HFFc6 (cell line): ENCODE results near the gene DNAJC5. TPM values are rescaled to one million over a fixed set of nuclear protein-coding genes. Genes with fewer than 3 reads are reported as not detected.

Experiments
- DNase-seq: peaks from one replicate; pipeline ENCODE4 v3.0.0-alpha.2; 2018
- H3K27ac Mint-ChIP-seq: 2 replicates; pipeline ENCODE4 v1.8.0; 2020; ENCODE audit warnings: mild to moderate bottlenecking, mixed read lengths
- H3K27me3 Mint-ChIP-seq: 2 replicates; pipeline ENCODE4 v1.8.0; 2021; ENCODE audit warnings: mild to moderate bottlenecking, moderate library complexity, mixed read lengths; ENCODE audit not compliant: insufficient read depth
- H3K36me3 Mint-ChIP-seq: 2 replicates; pipeline ENCODE4 v1.8.0; 2021; ENCODE audit warnings: low read depth, mixed read lengths
- H3K4me1 Mint-ChIP-seq: 2 replicates; pipeline ENCODE4 v1.8.0; 2020; ENCODE audit warnings: low read depth, mixed read lengths
- H3K4me3 Mint-ChIP-seq: 2 replicates; pipeline ENCODE4 v1.8.0; 2020; ENCODE audit warnings: mild to moderate bottlenecking, moderate library complexity, mixed read lengths
- H3K9me3 Mint-ChIP-seq: 2 replicates; pipeline ENCODE4 v1.8.0; 2020; ENCODE audit warnings: mild to moderate bottlenecking, mixed read lengths
- total RNA-seq, 6 experiments: library from RNA; stranded (reverse); fragmentation: NEBNext Ultra II Directional; extraction: Animal tissue kit (Norgen Biotek cat#: 25700); gene quantifications; 2 replicates in 1 of 6; 3 replicates in 5 of 6; pipeline ENCODE4 v1.2.3, GENCODE V29; 2021
- TF ChIP-seq, protein P1 (sequence below): fragments of 200-600 bp; sonication (generic); IDR thresholded peaks from 2 replicates; pipeline ENCODE4 v1.5.0; 2021; ENCODE audit warnings: antibody characterized with exemption, mild to moderate bottlenecking

The DNAJC5 gene
- total RNA-seq, 6 experiments from 2014 or later, result 52.0 to 65.8 (median 56.2) TPM

DNA sequence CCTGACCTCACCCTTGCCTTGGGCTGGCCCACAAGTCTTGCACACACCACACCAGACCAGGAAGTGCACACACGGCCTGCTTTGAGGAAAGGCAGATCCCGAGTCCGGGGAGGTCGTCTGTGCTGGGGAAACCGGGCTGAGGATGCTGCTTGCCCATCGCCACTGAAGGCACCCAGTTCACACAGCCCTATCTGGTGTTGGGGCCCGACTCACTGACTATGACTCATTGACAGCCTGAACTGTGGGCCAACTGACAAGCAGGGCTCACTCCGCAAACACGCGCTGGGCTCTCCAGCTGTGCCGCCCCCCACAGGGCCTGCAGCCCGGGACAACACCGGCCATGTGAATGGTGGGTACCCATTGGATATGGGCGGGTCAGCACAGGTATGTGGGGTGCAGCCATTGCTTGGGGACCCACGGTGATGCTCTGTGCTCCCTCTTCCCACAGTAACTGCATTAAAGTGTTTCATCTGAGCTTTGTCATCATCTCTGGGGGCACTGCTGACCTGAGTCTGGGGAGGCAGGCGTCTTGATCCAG, 82.9 kb downstream of the DNAJC5 start:
- Mint-ChIP-seq H3K27me3 (no peaks in the 10 kb centered on the region; the same call in none of the 2 replicates), H3K36me3 (peaks cover 12% of the 10 kb centered on the region), H3K9me3 (no peaks in the 10 kb centered on the region), H3K4me3 (peak overlapping the region; percentile 22; the same call in 1 of the 2 replicates), H3K4me1 (peaks cover 55% of the 10 kb centered on the region), H3K27ac (peak overlapping the region; percentile 40)
- peak; percentile 43 for DNase-seq
- TF ChIP-seq, protein P1, sequence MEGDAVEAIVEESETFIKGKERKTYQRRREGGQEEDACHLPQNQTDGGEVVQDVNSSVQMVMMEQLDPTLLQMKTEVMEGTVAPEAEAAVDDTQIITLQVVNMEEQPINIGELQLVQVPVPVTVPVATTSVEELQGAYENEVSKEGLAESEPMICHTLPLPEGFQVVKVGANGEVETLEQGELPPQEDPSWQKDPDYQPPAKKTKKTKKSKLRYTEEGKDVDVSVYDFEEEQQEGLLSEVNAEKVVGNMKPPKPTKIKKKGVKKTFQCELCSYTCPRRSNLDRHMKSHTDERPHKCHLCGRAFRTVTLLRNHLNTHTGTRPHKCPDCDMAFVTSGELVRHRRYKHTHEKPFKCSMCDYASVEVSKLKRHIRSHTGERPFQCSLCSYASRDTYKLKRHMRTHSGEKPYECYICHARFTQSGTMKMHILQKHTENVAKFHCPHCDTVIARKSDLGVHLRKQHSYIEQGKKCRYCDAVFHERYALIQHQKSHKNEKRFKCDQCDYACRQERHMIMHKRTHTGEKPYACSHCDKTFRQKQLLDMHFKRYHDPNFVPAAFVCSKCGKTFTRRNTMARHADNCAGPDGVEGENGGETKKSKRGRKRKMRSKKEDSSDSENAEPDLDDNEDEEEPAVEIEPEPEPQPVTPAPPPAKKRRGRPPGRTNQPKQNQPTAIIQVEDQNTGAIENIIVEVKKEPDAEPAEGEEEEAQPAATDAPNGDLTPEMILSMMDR, result no peak

DNA sequence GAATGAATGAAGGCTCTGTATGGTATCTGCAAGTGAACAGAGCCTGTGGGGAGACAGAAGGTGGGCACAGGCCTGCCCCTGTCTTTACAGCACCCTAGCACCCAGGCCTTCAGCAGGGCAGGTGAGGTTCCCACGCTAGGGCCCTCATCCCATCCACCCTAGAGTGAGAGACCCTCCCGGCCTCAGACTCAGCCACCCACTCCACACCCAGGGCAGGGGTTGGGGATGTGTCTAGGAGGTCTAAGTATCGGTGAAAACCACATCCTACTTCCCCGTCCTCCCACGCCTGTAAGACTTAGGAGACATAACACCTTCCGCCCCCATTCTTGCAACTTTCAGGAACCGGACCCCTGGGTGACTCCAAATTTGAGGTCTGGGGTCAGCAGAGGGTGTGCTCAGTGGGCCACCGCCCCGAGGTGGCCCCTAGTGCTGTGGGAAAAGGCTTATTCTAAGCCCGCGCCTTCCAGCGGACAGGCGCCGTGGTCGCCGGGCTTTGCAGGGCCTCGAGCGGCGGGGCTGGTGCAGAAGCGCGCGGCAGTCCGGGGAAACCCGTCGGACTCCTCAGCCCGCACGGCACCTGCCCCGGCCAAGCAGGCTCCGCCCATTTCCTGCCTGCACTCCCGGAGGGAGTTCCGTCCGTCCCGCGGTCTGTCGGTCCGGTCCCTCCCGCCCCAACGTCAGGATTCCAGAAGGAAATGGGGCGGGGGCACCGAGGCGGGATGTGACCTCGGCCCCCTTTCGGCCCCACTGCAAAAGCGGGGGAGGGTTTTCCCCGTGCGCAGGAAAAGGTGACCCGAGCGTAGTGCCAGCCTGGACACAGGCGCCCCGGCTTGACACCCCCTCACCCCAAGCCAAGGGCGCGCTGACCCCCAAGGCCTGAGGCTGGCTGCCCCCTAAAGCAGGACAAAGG, 83.6 kb downstream of the DNAJC5 start:
- H3K27me3 Mint-ChIP-seq, result no peaks in the 10 kb centered on the region; the same call in none of the 2 replicates
- H3K27ac Mint-ChIP-seq, result peak overlapping the region; percentile 40; the same call in 1 of the 2 replicates
- peaks cover 54% of the 10 kb centered on the region for H3K4me1 Mint-ChIP-seq
- DNase-seq, result no peak
- H3K36me3 Mint-ChIP-seq, result peaks cover 17% of the 10 kb centered on the region
- TF ChIP-seq, protein P1, result no peak
- H3K4me3 Mint-ChIP-seq, result peak overlapping the region; percentile 68
- no peaks in the 10 kb centered on the region for H3K9me3 Mint-ChIP-seq

DNA sequence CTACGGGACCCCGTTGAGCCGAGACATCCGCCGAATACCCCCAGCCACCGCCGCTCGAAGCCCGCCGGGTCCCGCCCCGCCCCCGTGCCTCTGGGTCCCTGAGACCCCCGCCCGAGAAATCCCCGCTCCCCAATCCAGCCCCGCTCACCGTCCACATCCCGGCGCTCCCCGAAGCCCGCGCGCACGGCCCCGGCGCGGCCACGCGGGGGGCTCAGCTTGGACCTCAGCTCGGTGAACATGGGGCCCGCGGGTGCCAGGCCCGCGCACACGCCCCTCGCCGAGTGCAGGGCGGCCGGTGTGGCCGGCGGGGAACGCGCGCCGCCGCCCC, 84.3 kb downstream of the DNAJC5 start:
- Mint-ChIP-seq H3K9me3 (no peaks in the 10 kb centered on the region), H3K4me3 (peak overlapping the region; percentile 68), H3K27me3 (no peaks in the 10 kb centered on the region; the same call in none of the 2 replicates), H3K4me1 (peaks cover 48% of the 10 kb centered on the region), H3K36me3 (peaks cover 17% of the 10 kb centered on the region), H3K27ac (no peak overlapping the region)
- TF ChIP-seq, protein P1, result no peak
- DNase-seq, result no peak

DNA sequence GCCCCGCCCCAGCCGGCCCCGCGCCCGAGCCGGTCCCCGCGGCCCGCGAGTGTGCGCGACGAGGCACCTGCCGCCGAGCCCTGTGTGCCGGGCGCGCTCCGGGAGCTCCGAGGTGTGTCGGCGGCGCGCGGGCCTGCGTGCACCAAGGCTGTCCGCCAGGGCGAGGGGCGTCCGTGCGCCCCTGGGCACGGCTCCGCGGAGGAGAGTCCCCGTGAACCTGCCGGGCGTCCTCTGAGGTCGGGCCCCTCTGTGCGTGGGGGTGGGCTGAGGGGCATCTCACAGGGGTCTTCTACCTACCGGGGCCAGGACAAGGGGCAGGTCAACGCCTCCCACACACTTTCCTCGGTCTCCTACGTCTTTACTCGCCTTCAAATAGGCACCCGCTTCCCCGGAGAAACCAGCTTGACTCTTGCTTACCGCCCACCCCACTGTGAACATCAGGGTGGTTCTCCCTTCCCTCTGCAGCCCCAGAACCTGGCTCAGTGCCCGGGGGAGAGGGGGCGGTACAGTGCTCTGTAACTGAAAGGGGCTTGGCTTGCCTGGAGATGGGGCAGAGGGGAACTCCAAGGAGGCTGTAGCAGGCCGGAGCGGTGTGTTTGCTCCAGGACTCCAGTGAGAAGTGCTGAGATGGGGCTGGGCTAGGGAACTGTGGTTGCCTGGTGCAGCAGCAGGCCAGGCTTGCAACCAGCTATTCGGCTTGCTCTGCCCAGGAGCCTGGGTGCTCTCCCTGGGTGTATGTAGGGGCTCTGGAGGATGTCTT, 84.8 kb downstream of the DNAJC5 start, which contains the start of gene SAMD10:
Gene SAMD10 (minus strand): TSS at position 86 of the 760 bp plus-strand sequence. CDS start 175 bp downstream, outside the sequence.
- Mint-ChIP-seq H3K4me1 (peaks cover 46% of the 10 kb centered on the region), H3K9me3 (no peaks in the 10 kb centered on the region), H3K36me3 (peaks cover 21% of the 10 kb centered on the region), H3K4me3 (peak within 1 kb of the TSS; percentile 90), H3K27ac (peak within 1 kb of the TSS; percentile 61), H3K27me3 (no peaks in the 10 kb centered on the region; the same call in none of the 2 replicates)
- DNase-seq, result no peak
- TF ChIP-seq, protein P1, result no peak

DNA sequence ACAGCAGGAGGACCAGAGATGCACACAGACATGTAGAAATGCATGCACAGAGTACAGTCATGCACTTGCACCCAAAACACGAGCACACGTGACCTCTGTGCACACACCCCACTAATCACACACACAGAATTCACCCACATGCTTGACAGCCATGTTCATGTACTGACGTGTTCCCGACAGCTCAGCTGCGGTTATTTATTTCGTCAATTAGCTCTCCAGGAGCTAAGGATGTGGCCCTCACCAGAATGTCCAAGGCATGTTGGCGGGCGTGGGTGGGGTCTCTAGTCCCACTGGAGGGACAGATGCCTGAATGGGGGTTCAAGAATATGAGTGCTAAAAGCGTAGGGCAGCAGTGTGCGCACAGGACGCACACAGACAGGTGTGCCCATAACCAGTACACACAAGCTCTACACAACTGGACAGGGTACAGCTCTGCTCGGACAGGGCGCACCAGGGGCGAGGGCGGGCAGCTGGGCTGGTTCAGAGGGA, 85.4 kb downstream of the DNAJC5 start:
- Mint-ChIP-seq H3K27ac (peak overlapping the region; percentile 86), H3K9me3 (no peaks in the 10 kb centered on the region), H3K4me3 (peak overlapping the region; percentile 90), H3K4me1 (peaks cover 43% of the 10 kb centered on the region), H3K36me3 (peaks cover 23% of the 10 kb centered on the region), H3K27me3 (no peaks in the 10 kb centered on the region; the same call in none of the 2 replicates)
- TF ChIP-seq, protein P1, result no peak
- DNase-seq, result no peak
